ENCODE data around the gene RIMBP2. TPM values are rescaled to one million over a fixed set of nuclear protein-coding genes. Genes with fewer than 3 reads are reported as not detected.

RIMBP2 gene
- total RNA-seq, 1 experiment from 2014 or later: 0.95 TPM

GRCh38 chr12:130508318-130508717, 207.8 kb downstream of the RIMBP2 start:
- H3K9me3 ChIP-seq (ENCODE audit: low read depth, low read length, poor library complexity, severe bottlenecking): no peaks in the 10 kb centered on the region
- H3K27me3 ChIP-seq (replicated peaks; ENCODE audit: insufficient read depth, low read depth, low read length, poor library complexity): peaks cover 14% of the 10 kb centered on the region
- no peak for DNase-seq (ENCODE audit: low spot score)
- CTCF ChIA-PET: no interaction called here
- no peak overlapping the region for H3K4me3 ChIP-seq (ENCODE audit: low read depth, low read length, poor library complexity, severe bottlenecking)
- BruUV-seq (replicated peaks): no TSS peak
- intact Hi-C loops (cut with micrococcal nuclease; ENCODE audit: unreplicated experiment): no loop called here
- H3K4me1 ChIP-seq (ENCODE audit: insufficient read depth, low read length, poor library complexity, severe bottlenecking): no peaks in the 10 kb centered on the region
- no peak for TF ChIP-seq EZH2 (IDR thresholded peaks at IDR 0.05; ENCODE audit: borderline replicate concordance, low read depth, low read length, poor library complexity, severe bottlenecking)
- no peak for TF ChIP-seq CTCF (conservative IDR thresholded peaks at IDR 0.05; ENCODE audit: low read depth, low read length)
- no peak overlapping the region for H3K27ac ChIP-seq (ENCODE audit: low read depth, low read length, poor library complexity, severe bottlenecking)
- H3K36me3 ChIP-seq (ENCODE audit: insufficient read depth, low read length, poor library complexity, severe bottlenecking): no peaks in the 10 kb centered on the region
- POLR2A ChIA-PET (ENCODE audit: low non-redundant PET): no interaction called here

GRCh38 chr12:130506844-130507243, 209.3 kb downstream of the RIMBP2 start:
- no TSS peak for BruUV-seq (replicated peaks)
- CTCF ChIA-PET: no interaction called here

GRCh38 chr12:130504840-130505175, 211.3 kb downstream of the RIMBP2 start:
- Histone ChIP-seq H3K9me3 (ENCODE audit: low read depth, low read length, poor library complexity, severe bottlenecking) (no peaks in the 10 kb centered on the region), H3K36me3 (ENCODE audit: insufficient read depth, low read length, poor library complexity, severe bottlenecking) (no peaks in the 10 kb centered on the region), H3K4me1 (ENCODE audit: insufficient read depth, low read length, poor library complexity, severe bottlenecking) (no peaks in the 10 kb centered on the region), H3K27ac (ENCODE audit: low read depth, low read length, poor library complexity, severe bottlenecking) (no peak overlapping the region), H3K4me3 (ENCODE audit: low read depth, low read length, poor library complexity, severe bottlenecking) (no peak overlapping the region), H3K27me3 (replicated peaks; ENCODE audit: insufficient read depth, low read depth, low read length, poor library complexity) (peaks cover 13% of the 10 kb centered on the region)
- no peak for TF ChIP-seq CTCF (conservative IDR thresholded peaks at IDR 0.05; ENCODE audit: low read depth, low read length)
- ChIA-PET CTCF (no interaction called here), POLR2A (ENCODE audit: low non-redundant PET) (no interaction called here)
- no peak for DNase-seq (ENCODE audit: low spot score)
- BruUV-seq (replicated peaks): no TSS peak
- intact Hi-C loops (cut with micrococcal nuclease; ENCODE audit: unreplicated experiment): no loop called here

More at GRCh38 chr12:130506844-130507243, 209.3 kb downstream of the RIMBP2 start:
- POLR2A ChIA-PET (ENCODE audit: low non-redundant PET): no interaction called here
- no peaks in the 10 kb centered on the region for H3K4me1 ChIP-seq (ENCODE audit: insufficient read depth, low read length, poor library complexity, severe bottlenecking)
- intact Hi-C loops (cut with micrococcal nuclease; ENCODE audit: unreplicated experiment): no loop called here
- no peaks in the 10 kb centered on the region for H3K36me3 ChIP-seq (ENCODE audit: insufficient read depth, low read length, poor library complexity, severe bottlenecking)
- H3K27me3 ChIP-seq (replicated peaks; ENCODE audit: insufficient read depth, low read depth, low read length, poor library complexity): peaks cover 14% of the 10 kb centered on the region
- DNase-seq (ENCODE audit: low spot score): no peak
- H3K9me3 ChIP-seq (ENCODE audit: low read depth, low read length, poor library complexity, severe bottlenecking): no peaks in the 10 kb centered on the region
- TF ChIP-seq CTCF (conservative IDR thresholded peaks at IDR 0.05; ENCODE audit: low read depth, low read length) (no peak), EZH2 (IDR thresholded peaks at IDR 0.05; ENCODE audit: borderline replicate concordance, low read depth, low read length, poor library complexity, severe bottlenecking) (no peak)
- H3K27ac ChIP-seq (ENCODE audit: low read depth, low read length, poor library complexity, severe bottlenecking): no peak overlapping the region
- no peak overlapping the region for H3K4me3 ChIP-seq (ENCODE audit: low read depth, low read length, poor library complexity, severe bottlenecking)
